ENCODE data around the gene SLC1A4.
A peak's percentile ranks its signal among the peaks of the same experiment; 100 is the strongest.

Gene SLC1A4

GRCh38 chr2:65070856-65071255, 81.7 kb downstream of the SLC1A4 start:
- DNase-seq (ENCODE audit: low spot score): no peak
- in situ Hi-C loops (cut with MboI; ENCODE audit: low pct_unique_long_range_greater_than_20kb, low sequenced_read_pairs, unreplicated experiment): no loop called here
- TF ChIP-seq CTCF (IDR thresholded peaks at IDR 0.05; ENCODE audit: extremely low read depth, insufficient read depth, missing control alignments): no peak

GRCh38 chr2:65071499-65072180, 82.4 kb downstream of the SLC1A4 start:
- no peak for DNase-seq (ENCODE audit: low spot score)
- in situ Hi-C loops (cut with MboI; ENCODE audit: low pct_unique_long_range_greater_than_20kb, low sequenced_read_pairs, unreplicated experiment): no loop called here
- TF ChIP-seq CTCF (IDR thresholded peaks at IDR 0.05; ENCODE audit: extremely low read depth, insufficient read depth, missing control alignments): peak; percentile 25

GRCh38 chr2:65072181-65072970, 83.2 kb downstream of the SLC1A4 start:
- TF ChIP-seq CTCF (IDR thresholded peaks at IDR 0.05; ENCODE audit: extremely low read depth, insufficient read depth, missing control alignments): no peak
- in situ Hi-C loops (cut with MboI; ENCODE audit: low pct_unique_long_range_greater_than_20kb, low sequenced_read_pairs, unreplicated experiment): no loop called here
- no peak for DNase-seq (ENCODE audit: low spot score)
